ENCODE results near the gene SLC22A23.

The SLC22A23 gene

DNA sequence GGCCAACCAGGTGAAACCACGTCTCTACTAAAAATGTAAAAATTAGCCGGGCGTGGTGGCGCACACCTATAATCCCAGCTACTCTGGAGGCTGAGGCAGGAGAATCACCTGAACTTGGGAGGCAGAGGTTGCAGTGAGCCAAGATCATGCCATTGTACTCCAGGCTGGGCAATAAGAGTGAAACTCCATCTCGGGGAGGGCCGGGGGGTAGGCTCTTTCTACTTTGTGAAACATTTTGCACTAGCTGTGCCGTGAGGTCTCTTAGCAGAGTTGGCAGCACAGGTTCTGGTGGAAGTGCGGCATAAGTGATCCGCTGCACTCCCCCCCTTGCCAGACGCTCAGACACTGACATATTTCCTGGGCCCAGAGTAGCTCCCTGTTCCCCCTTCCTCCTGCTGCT is 173.6 kb downstream of the SLC22A23 start:
- Histone ChIP-seq H3K27me3 (ENCODE audit: control insufficient read depth, insufficient read depth, low read length) (no peaks in the 10 kb centered on the region), H3K27ac (ENCODE audit: low read length) (no peak overlapping the region), H3K4me1 (ENCODE audit: control insufficient read depth, low read depth, low read length) (peaks cover 12% of the 10 kb centered on the region), H3K9ac (ENCODE audit: low read length) (no peak overlapping the region), H3K9me3 (ENCODE audit: control insufficient read depth, low read depth, low read length) (no peaks in the 10 kb centered on the region), H3K36me3 (ENCODE audit: control insufficient read depth, low read depth, low read length) (no peaks in the 10 kb centered on the region), H3K4me3 (ENCODE audit: low read length) (no peak overlapping the region)

- H3K36me3 ChIP-seq (ENCODE audit: control insufficient read depth, low read depth, low read length) = no peaks in the 10 kb centered on the region
- H3K27ac ChIP-seq (ENCODE audit: low read length) = no peak overlapping the region
- no peak overlapping the region for H3K9ac ChIP-seq (ENCODE audit: low read length)
- no peak overlapping the region for H3K4me3 ChIP-seq (ENCODE audit: low read length)
- peaks cover 12% of the 10 kb centered on the region for H3K4me1 ChIP-seq (ENCODE audit: control insufficient read depth, low read depth, low read length)
- no peaks in the 10 kb centered on the region for H3K27me3 ChIP-seq (ENCODE audit: control insufficient read depth, insufficient read depth, low read length)
- no peaks in the 10 kb centered on the region for H3K9me3 ChIP-seq (ENCODE audit: control insufficient read depth, low read depth, low read length)
Measured at GRCh38 chr6:3282476-3283236, 174.2 kb downstream of the SLC22A23 start.

DNA sequence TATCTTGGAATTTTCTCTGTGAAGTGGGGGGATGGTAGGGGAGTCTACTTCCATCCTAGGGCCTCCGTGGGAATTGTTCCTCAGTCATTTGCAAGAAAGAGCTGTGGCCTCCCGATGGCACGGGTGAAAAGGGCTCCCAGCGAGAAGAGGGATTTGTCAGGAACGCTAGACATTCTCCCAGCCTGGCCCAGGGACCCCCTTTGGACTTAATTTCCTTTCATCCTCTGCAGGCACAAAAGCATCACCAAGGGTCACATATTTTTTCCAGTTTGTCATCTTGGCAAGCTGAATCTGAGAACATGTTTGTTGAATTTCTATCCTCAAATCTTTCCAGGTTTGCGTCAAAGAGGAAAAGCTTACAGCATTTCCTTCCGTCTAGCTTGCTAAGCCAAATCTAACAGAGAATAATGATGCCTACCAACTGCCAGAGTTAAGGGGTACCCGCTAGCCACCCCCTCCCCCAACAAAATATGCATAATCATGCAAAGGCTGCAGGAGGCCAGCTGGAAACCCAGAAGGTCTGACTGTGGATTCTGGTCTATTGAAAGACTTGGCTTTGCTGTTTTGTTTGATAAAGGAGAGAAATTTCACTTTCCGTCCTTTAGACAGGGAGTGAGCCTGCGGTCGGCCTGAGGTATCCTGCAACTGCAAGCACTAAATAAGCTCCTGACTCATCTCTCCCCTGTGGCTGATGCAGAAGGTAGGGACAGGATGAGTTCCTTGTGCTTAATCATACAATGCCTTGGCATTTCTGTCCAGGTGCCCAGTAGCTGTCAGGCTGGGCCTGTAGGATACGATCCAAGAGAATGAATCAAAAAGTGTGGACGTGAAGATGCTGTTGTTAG is 175.0 kb downstream of the SLC22A23 start:
- no peak overlapping the region for H3K9ac ChIP-seq (ENCODE audit: low read length)
- H3K27ac ChIP-seq (ENCODE audit: low read length) = no peak overlapping the region
- no peaks in the 10 kb centered on the region for H3K27me3 ChIP-seq (ENCODE audit: control insufficient read depth, insufficient read depth, low read length)
- H3K9me3 ChIP-seq (ENCODE audit: control insufficient read depth, low read depth, low read length) = no peaks in the 10 kb centered on the region
- H3K36me3 ChIP-seq (ENCODE audit: control insufficient read depth, low read depth, low read length) = no peaks in the 10 kb centered on the region
- no peak overlapping the region for H3K4me3 ChIP-seq (ENCODE audit: low read length)
- H3K4me1 ChIP-seq (ENCODE audit: control insufficient read depth, low read depth, low read length) = peaks cover 12% of the 10 kb centered on the region

DNA sequence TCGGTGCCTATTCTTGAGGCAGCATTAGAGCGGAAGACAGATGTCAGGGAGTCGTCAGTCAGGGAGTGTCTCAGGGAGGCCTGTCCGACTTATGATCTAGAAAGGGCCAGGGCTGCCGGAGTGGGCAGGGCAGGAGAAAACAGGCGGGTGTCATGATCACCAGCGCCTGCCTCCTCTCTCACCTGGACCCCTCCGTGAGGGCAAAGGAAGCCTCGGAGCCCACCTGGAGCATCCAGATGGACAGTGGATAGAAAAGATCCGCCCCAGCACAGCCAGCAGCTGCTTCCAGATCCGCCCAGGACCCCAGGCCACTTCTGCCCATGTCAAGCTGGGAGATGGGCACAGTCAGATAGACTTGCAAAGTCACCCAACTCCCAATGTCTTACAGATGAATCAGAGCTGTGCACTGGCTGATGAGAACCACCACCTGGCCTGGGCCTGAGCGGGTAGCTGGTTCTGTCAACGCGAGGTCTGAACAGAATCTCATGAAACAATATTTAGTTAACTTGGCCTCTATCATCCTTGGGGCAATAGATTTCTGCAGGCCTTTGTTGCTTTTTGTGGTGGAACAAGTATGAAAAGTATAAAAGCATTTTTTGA is 175.9 kb downstream of the SLC22A23 start:
- peaks cover 12% of the 10 kb centered on the region for H3K4me1 ChIP-seq (ENCODE audit: control insufficient read depth, low read depth, low read length)
- H3K27ac ChIP-seq (ENCODE audit: low read length) = no peak overlapping the region
- H3K27me3 ChIP-seq (ENCODE audit: control insufficient read depth, insufficient read depth, low read length) = no peaks in the 10 kb centered on the region
- no peak overlapping the region for H3K9ac ChIP-seq (ENCODE audit: low read length)
- H3K36me3 ChIP-seq (ENCODE audit: control insufficient read depth, low read depth, low read length) = no peaks in the 10 kb centered on the region
- no peak overlapping the region for H3K4me3 ChIP-seq (ENCODE audit: low read length)
- H3K9me3 ChIP-seq (ENCODE audit: control insufficient read depth, low read depth, low read length) = no peaks in the 10 kb centered on the region

- H3K4me1 ChIP-seq (ENCODE audit: control insufficient read depth, low read depth, low read length) = peaks cover 12% of the 10 kb centered on the region
- H3K27ac ChIP-seq (ENCODE audit: low read length) = no peak overlapping the region
- no peak overlapping the region for H3K9ac ChIP-seq (ENCODE audit: low read length)
- H3K9me3 ChIP-seq (ENCODE audit: control insufficient read depth, low read depth, low read length) = no peaks in the 10 kb centered on the region
- H3K27me3 ChIP-seq (ENCODE audit: control insufficient read depth, insufficient read depth, low read length) = no peaks in the 10 kb centered on the region
- no peaks in the 10 kb centered on the region for H3K36me3 ChIP-seq (ENCODE audit: control insufficient read depth, low read depth, low read length)
- H3K4me3 ChIP-seq (ENCODE audit: low read length) = no peak overlapping the region
Measured at GRCh38 chr6:3280091-3280490, 176.8 kb downstream of the SLC22A23 start.

DNA sequence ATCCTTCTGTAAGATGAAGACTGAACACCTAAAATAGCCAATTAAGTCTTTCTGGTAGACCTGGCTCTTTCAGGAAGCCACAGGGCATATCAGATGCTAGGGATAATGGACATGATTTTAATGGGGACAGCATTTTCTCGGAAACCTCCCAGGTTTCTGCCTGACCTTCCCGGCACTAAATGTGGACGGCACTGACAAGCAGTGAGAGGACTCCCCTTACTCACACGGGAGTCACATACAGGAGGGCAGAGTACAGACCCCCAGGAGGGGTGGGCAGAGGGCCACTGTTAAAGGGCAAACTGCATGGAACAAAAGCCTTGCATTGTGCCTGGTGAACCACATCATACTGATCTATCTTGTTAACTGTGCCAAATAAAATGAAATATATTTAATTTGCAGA is 178.2 kb downstream of the SLC22A23 start:
- no peak overlapping the region for H3K9ac ChIP-seq (ENCODE audit: low read length)
- no peaks in the 10 kb centered on the region for H3K9me3 ChIP-seq (ENCODE audit: control insufficient read depth, low read depth, low read length)
- H3K27ac ChIP-seq (ENCODE audit: low read length) = no peak overlapping the region
- H3K4me1 ChIP-seq (ENCODE audit: control insufficient read depth, low read depth, low read length) = peaks cover 12% of the 10 kb centered on the region
- no peaks in the 10 kb centered on the region for H3K36me3 ChIP-seq (ENCODE audit: control insufficient read depth, low read depth, low read length)
- no peaks in the 10 kb centered on the region for H3K27me3 ChIP-seq (ENCODE audit: control insufficient read depth, insufficient read depth, low read length)
- H3K4me3 ChIP-seq (ENCODE audit: low read length) = no peak overlapping the region

DNA sequence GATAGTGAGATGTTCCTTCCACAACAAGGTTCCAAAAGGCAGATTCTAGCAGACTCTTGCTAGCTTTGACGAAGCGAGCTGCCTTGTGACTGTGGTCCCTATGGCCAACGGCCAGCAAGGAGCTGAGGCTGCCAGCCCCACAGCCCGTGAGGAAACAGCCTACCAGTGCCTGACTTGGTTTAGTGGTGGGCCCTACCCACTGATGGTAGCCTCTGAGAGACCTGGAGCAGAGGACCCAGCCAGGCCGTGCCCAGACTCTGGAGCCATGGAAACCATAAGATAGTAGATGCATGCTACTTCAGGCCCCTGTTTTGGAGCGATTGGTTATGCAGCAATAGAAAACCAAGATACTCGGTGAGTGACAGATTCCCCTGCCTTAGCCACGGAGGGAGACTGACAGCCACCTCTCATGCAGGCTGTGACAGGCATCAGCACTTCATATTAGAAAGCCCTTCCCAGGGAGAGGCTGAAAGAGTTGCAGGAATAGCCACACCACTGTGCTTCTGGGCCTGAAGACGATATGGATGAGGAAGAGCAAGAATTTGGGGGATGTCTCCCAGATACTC is 178.9 kb downstream of the SLC22A23 start:
- Histone ChIP-seq H3K27me3 (ENCODE audit: control insufficient read depth, insufficient read depth, low read length) (no peaks in the 10 kb centered on the region), H3K27ac (ENCODE audit: low read length) (no peak overlapping the region), H3K4me1 (ENCODE audit: control insufficient read depth, low read depth, low read length) (peaks cover 12% of the 10 kb centered on the region), H3K9ac (ENCODE audit: low read length) (no peak overlapping the region), H3K4me3 (ENCODE audit: low read length) (no peak overlapping the region), H3K36me3 (ENCODE audit: control insufficient read depth, low read depth, low read length) (no peaks in the 10 kb centered on the region), H3K9me3 (ENCODE audit: control insufficient read depth, low read depth, low read length) (no peaks in the 10 kb centered on the region)

DNA sequence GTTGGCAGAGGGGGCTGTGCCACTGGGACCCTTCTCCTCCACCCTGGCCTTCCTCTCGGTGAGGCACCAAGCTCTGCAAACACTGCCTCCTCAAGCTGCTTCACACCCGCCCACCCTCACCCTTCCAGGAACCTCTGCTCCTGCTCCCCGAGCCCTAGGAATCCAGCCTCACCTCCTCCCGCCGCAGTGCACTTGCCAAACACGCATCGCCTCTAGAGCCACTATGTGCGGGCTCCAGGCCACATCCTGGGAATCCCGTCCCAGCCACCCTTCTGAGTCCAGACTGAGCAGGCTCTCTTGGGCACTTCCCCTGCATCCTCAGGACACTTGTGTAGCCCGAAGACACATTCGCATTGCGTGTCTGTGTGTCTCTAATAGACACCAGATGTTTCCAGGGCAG is 179.6 kb downstream of the SLC22A23 start:
- no peaks in the 10 kb centered on the region for H3K27me3 ChIP-seq (ENCODE audit: control insufficient read depth, insufficient read depth, low read length)
- no peaks in the 10 kb centered on the region for H3K36me3 ChIP-seq (ENCODE audit: control insufficient read depth, low read depth, low read length)
- H3K27ac ChIP-seq (ENCODE audit: low read length) = no peak overlapping the region
- no peak overlapping the region for H3K9ac ChIP-seq (ENCODE audit: low read length)
- peaks cover 8% of the 10 kb centered on the region for H3K4me1 ChIP-seq (ENCODE audit: control insufficient read depth, low read depth, low read length)
- no peaks in the 10 kb centered on the region for H3K9me3 ChIP-seq (ENCODE audit: control insufficient read depth, low read depth, low read length)
- no peak overlapping the region for H3K4me3 ChIP-seq (ENCODE audit: low read length)

GRCh38 chr6:3276174-3277167 is 180.4 kb downstream of the SLC22A23 start:
- Histone ChIP-seq H3K9me3 (ENCODE audit: control insufficient read depth, low read depth, low read length) (no peaks in the 10 kb centered on the region), H3K36me3 (ENCODE audit: control insufficient read depth, low read depth, low read length) (peaks cover 7% of the 10 kb centered on the region), H3K27ac (ENCODE audit: low read length) (no peak overlapping the region), H3K27me3 (ENCODE audit: control insufficient read depth, insufficient read depth, low read length) (no peaks in the 10 kb centered on the region), H3K9ac (ENCODE audit: low read length) (no peak overlapping the region), H3K4me1 (ENCODE audit: control insufficient read depth, low read depth, low read length) (no peaks in the 10 kb centered on the region), H3K4me3 (ENCODE audit: low read length) (no peak overlapping the region)

DNA sequence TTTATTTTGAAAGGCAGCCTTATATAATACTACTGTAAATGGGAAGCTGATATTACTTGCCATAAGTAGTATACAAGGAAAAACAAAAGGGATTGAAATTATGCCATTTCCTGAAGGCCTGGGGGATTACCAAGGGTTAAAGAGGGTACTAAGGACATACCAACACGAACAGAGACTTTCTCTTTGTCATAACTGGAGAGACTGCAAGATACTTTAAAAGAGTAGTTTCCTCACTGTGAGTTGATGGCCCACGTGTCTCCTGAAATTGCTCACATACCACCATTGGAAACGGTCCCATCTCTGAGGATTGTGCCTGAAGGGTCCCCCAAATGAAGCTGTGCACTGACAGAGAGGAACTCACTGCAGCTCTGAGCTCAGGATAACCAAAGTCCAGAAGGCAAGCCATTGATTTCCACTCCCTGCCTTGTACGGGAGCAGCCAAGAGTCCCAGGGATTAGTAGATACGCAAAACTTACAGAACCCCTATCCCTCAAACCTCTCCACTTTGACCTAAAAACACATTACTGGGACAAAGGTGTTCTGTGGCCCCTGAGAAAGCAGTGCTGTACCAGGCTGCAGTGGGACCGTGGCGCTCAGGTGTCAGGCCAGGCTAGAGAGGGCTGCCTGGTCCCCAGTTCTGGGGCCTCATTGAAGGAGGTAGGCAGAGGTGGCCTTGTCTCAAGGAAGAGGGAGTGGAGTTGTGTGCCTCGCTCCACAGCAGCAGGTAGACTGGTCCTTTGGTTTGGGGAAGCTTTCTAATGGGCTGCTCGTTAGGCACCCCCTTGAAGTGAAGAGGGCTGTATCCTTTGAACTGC is 182.9 kb downstream of the SLC22A23 start:
- H3K36me3 ChIP-seq (ENCODE audit: control insufficient read depth, low read depth, low read length) = peaks cover 27% of the 10 kb centered on the region
- no peaks in the 10 kb centered on the region for H3K9me3 ChIP-seq (ENCODE audit: control insufficient read depth, low read depth, low read length)
- H3K4me3 ChIP-seq (ENCODE audit: low read length) = no peak overlapping the region
- H3K27me3 ChIP-seq (ENCODE audit: control insufficient read depth, insufficient read depth, low read length) = no peaks in the 10 kb centered on the region
- no peak overlapping the region for H3K9ac ChIP-seq (ENCODE audit: low read length)
- no peaks in the 10 kb centered on the region for H3K4me1 ChIP-seq (ENCODE audit: control insufficient read depth, low read depth, low read length)
- H3K27ac ChIP-seq (ENCODE audit: low read length) = no peak overlapping the region

Measured in iPS-18a (cell line).